NCI-H82 treated with DMSO at 0.1 percent for 48 hours (cell line): Measurements from ENCODE around the gene FATE1.

Experiments
- DNase-seq: peaks from one replicate; lab custom pipeline; 2025; ENCODE audit not compliant: unreplicated experiment; lab: John Stamatoyannopoulos, UW

Gene FATE1

GRCh38 chrX:151742311-151742710 is 26.5 kb downstream of the FATE1 start:
- no peak for DNase-seq

DNA sequence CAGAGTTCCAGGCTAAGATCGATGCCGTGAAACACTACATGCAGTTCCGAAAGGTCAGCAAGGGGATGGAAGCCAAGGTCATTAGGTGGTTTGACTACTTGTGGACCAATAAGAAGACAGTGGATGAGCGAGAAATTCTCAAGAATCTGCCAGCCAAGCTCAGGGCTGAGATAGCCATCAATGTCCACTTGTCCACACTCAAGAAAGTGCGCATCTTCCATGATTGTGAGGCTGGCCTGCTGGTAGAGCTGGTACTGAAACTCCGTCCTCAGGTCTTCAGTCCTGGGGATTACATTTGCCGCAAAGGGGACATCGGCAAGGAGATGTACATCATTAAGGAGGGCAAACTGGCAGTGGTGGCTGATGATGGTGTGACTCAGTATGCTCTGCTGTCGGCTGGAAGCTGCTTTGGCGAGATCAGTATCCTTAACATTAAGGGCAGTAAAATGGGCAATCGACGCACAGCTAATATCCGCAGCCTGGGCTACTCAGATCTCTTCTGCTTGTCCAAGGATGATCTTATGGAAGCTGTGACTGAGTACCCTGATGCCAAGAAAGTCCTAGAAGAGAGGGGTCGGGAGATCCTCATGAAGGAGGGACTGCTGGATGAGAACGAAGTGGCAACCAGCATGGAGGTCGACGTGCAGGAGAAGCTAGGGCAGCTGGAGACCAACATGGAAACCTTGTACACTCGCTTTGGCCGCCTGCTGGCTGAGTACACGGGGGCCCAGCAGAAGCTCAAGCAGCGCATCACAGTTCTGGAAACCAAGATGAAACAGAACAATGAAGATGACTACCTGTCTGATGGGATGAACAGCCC is 28.0 kb downstream of the FATE1 start:
- no peak for DNase-seq

DNA sequence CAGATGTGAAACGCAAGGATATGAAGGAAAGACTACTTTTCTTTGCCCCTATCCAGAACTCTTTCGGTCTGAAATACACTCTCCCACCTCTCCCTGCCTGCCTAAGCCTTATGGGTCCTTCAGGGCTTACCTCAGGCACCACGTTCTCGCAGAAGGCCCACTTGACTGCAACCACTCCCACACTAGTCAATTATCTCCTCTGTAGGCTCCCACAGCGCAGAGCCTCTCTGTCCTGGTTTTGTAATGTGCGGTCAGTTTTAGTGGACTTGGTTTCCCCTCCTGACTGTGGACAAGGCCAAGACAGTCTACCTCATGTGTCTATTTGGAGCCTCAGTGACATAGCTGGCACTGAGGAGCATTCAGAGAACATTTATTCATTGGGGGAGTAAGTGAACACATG is 29.8 kb downstream of the FATE1 start:
- no peak for DNase-seq

- DNase-seq = no peak
Measured at GRCh38 chrX:151746502-151746901, 30.7 kb downstream of the FATE1 start.

DNA sequence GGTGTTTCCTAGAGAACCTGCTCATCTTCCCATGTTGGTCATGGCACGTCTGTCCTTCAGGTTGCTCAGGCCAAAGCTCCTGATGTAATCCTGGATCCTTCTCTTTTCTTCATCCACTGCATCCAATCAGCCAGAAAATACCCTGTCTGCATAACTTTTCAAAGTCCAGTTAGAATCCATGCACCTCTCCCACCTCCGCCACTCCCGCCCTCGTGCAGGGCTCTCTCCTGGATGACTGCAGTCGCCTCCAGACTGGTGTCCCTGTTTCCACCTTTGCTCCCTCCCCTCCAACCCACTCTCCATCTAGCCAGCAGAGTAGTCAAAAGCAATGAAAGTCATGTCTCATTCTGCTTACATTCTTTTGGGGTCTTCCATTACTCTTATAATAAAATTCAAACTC is 34.7 kb downstream of the FATE1 start:
- no peak for DNase-seq

DNA sequence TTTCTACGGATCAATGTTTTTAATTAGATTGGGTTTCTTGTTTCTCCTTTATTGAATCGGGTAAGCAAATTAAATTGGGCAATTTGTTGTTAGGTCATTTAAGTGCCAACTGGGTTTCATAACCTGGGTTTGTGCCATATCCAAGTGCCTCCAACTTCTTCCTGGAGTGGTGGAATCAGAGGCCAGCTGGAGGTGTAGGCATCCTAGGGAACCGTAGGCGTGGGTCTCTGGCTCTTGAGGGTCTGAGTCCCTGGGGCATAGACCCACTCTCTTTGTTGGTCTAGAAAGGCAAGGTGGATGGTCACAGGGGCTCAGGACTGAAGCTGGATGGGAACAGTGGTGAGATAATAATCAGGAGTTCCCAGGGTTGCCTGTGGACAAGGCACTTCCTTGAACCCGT is 37.0 kb downstream of the FATE1 start:
- DNase-seq = no peak

GRCh38 chrX:151753313-151754046 is 37.6 kb downstream of the FATE1 start:
- peak; percentile 25 for DNase-seq

DNA sequence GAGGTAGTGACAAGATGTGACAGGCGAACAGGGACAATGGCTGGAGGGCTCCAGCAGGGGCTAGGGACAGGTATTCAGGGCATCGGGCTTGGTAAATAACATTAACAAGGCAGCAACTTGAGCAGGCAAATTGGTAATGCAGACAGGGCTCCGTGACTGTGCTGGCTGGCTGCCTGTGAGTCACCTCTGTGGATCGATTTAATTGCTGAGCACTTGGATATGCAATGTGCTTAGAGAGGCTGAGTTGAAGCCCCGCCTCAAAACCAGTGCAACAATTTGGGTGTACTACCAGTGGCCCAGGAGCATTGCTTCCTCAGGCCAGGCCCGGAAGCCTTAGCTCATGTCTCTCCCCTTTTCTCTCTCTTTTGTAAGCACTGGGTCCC is 38.2 kb downstream of the FATE1 start:
- no peak for DNase-seq

GRCh38 chrX:151754641-151755215 is 38.9 kb downstream of the FATE1 start:
- no peak for DNase-seq

GRCh38 chrX:151759041-151759708 is 43.3 kb downstream of the FATE1 start:
- DNase-seq = no peak

DNA sequence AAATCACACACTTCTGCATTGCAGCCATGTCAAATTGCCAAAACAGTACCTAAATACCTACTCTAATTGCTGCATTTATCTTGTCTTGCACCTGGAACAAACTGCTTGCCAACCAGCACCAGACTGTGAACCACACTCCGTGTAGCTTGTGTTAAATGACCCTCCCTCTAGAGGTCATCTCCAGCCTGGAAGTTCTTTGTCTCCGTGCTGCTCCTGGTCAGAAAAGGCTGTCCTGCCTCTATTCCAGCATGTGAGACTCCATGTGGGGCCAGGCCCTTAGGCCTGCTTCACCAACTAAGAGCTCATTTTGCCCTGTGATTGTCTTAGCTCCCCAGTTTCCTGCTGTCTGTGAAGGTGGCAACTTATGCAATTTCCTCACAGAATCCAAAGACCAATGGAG is 47.0 kb downstream of the FATE1 start:
- no peak for DNase-seq

- no peak for DNase-seq
Measured at GRCh38 chrX:151763711-151764110, 47.9 kb downstream of the FATE1 start.

- DNase-seq = no peak
Measured at GRCh38 chrX:151765026-151765425, 49.2 kb downstream of the FATE1 start.

DNA sequence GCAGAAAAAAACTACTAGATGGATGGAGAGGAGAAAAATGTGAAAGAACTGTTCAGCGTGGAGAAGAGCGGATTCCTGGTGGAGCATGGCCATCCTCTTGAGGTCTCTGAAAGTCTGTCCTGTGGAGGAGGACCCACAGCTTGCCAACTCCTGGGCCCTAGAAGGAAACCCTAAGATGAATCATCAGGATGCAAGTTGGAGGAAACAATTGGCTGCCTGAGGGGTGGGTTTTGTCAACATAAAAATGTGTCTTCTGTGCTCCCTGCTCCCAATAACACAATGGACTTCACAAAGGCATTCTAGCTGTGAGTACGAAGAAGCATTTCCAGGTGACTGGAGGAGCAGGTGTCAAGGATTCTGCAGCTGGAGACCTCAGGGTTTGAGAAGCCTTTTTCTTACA is 55.9 kb downstream of the FATE1 start:
- no peak for DNase-seq
